HepG2 (cell line): ENCODE results near the gene NCOA6. TPM values are rescaled to one million over a fixed set of nuclear protein-coding genes. Genes with fewer than 3 reads are reported as not detected.

Source experiments
- AGO2 ChIP-seq: fragments of 200-400 bp; formaldehyde crosslinking; optimal IDR thresholded peaks from 2 replicates; pipeline ENCODE3; 2017; ENCODE audit warnings: mild to moderate bottlenecking, low read depth, low read length, moderate library complexity
- DNMT3B ChIP-seq: conservative IDR thresholded peaks from 2 replicates; pipeline ENCODE4 v1.6.1; 2016; ENCODE audit warnings: missing biosample characterization, control low read depth
- MAX ChIP-seq: IDR thresholded peaks from 2 replicates; pipeline ENCODE4 v1.6.1; 2012; ENCODE audit warnings: inconsistent platforms
- STAT5B ChIP-seq: sonication (generic); formaldehyde crosslinking; IDR thresholded peaks from 2 replicates; pipeline ENCODE4 v1.4.0; 2020; ENCODE audit warnings: missing genetic modification reagents
- TERF1 ChIP-seq: sonication (generic); formaldehyde crosslinking; IDR thresholded peaks from 2 replicates; pipeline ENCODE4 v1.8.0; 2022; ENCODE audit warnings: mild to moderate bottlenecking, missing genetic modification reagents, moderate library complexity
- THAP7 ChIP-seq: sonication (generic); formaldehyde crosslinking; IDR thresholded peaks from 2 replicates; pipeline ENCODE4 v1.8.1; 2023; ENCODE audit warnings: mild to moderate bottlenecking, missing genetic modification reagents
- ZBTB40 ChIP-seq, 2 experiments: fragments of 450-650 bp in 1 of 2; sonication (generic) in 1 of 2; formaldehyde crosslinking in 1 of 2; IDR thresholded peaks; 2 replicates each; pipeline versions ENCODE4 v1.6.1 to v1.8.0; 2016 to 2022; ENCODE audit warnings: antibody characterized with exemption in 1 of 2, mild to moderate bottlenecking in 1 of 2, missing genetic modification reagents in 1 of 2
- ZNF326 ChIP-seq: sonication (generic); formaldehyde crosslinking; IDR thresholded peaks from 2 replicates; pipeline ENCODE4 v1.4.0; 2020; ENCODE audit warnings: missing genetic modification reagents, borderline replicate concordance
- ZNF564 ChIP-seq: sonication (generic); formaldehyde crosslinking; IDR thresholded peaks from 2 replicates; pipeline ENCODE4 v1.8.1; 2023; ENCODE audit warnings: mild to moderate bottlenecking, missing genetic modification reagents
- ZNF615 ChIP-seq: sonication (generic); formaldehyde crosslinking; IDR thresholded peaks from 2 replicates; pipeline ENCODE4 v1.5.0; 2020; ENCODE audit warnings: mild to moderate bottlenecking, missing genetic modification reagents, borderline replicate concordance
- ZNF780A ChIP-seq: sonication (generic); formaldehyde crosslinking; IDR thresholded peaks from 2 replicates; pipeline ENCODE4 v1.8.0; 2022; ENCODE audit warnings: mild to moderate bottlenecking, missing genetic modification reagents, moderate library complexity
- ZNF891 ChIP-seq: sonication (generic); formaldehyde crosslinking; IDR thresholded peaks from 2 replicates; pipeline ENCODE4 v1.5.0; 2020; ENCODE audit warnings: mild to moderate bottlenecking, missing genetic modification reagents
- polyA plus RNA-seq, 8 experiments: library from polyadenylated mRNA; depleted of rRNA in 3 of 8; stranded (reverse) in 7 of 8; unstranded in 1 of 8; fragments of >200 nt; fragmentation: Illumina TruSeq in 4 of 8; extraction: Trizol in 4 of 8; gene quantifications; 2 replicates each; pipeline versions ENCODE4 v1.2.1 to v1.2.3, GENCODE V29; 2011 to 2016; ENCODE audit warnings: low read depth in 4 of 8, missing spikeins in 1 of 8, mixed read lengths in 1 of 8; ENCODE audit not compliant: insufficient read depth in 1 of 8
- total RNA-seq, 5 experiments: library from RNA; depleted of rRNA; stranded (reverse); fragments of >200 nt; fragmentation: Illumina TruSeq; extraction: Trizol; gene quantifications; 2 replicates each; pipeline ENCODE4 v1.2.3, GENCODE V29; 2016; ENCODE audit warnings: low read depth in 1 of 5

NCOA6 gene
- total and polyA plus RNA-seq, 2 of the 13 experiments (the other 11 are each of a cell fraction or from before 2014, with no cell fraction given), result 11.2 to 29.3 TPM

GRCh38 chr20:34717230-34718095 is 108.0 kb downstream of the NCOA6 start (continued):
- no peak for TF ChIP-seq ZBTB40 (IDR thresholded peaks at IDR 0.05)
- TF ChIP-seq ZBTB40 (CRISPR knock-in tag; IDR thresholded peaks at IDR 0.05), result no peak
- TF ChIP-seq STAT5B, result no peak
- no peak for TF ChIP-seq ZNF615 (CRISPR knock-in tag)
- peak; percentile 55; the same call in 1 of the 2 replicates for TF ChIP-seq MAX
- no peak for TF ChIP-seq DNMT3B (CRISPR knock-in tag)
- TF ChIP-seq THAP7 (CRISPR knock-in tag), result no peak
- TF ChIP-seq ZNF891 (CRISPR knock-in tag), result no peak
- no peak for TF ChIP-seq ZNF780A (CRISPR knock-in tag)
- TF ChIP-seq ZNF326, result no peak
- no peak for TF ChIP-seq ZNF564 (CRISPR knock-in tag)
- TF ChIP-seq AGO2, result no peak
- no peak for TF ChIP-seq TERF1
